Stimulated activated CD8-positive, alpha-beta memory T cell treated with anti-CD3 and anti-CD28 coated beads, Interleukin-15, amount 100 ng/mL, for 24 hours (primary cell): ENCODE results near the gene LYAR.
"Not testable (repeated sequence)": the region's sequence is repeated elsewhere in the genome, so short reads cannot be mapped to it uniquely, and the experiment has no call there.

Source experiments
- DNase-seq: peaks from one replicate; pipeline ENCODE4 v3.0.0-alpha.2; 2020; ENCODE audit warnings: low read depth

Gene LYAR

DNA sequence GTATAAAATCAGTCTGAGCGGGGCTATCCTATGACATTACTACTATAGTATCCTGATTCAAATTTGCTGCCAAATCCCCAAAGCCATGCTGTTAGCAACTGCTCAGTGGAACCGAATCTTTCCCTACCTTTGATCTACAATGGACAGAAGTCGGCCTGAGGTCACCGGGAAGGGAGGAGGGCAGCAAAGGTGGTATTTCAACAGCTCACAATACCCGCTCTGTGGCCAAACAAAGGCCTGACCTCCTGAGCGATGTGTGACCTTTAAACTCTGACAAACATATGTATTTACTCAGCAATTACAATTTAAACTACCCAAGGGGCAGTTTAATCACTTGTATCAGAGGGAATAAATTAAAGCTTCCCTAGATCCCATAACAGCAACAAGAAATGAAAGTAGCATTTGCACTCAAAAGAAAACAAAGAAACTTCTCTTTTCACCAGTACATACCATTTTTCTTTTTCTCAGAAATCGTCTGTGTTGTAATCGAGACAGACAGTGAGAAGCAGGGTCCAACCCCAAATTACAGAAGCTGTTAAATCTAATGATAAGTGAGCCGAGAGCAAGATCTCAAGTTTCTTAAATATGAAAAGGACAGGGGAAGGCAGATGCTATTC, 30.4 kb downstream of the LYAR start:
- DNase-seq, result no peak

DNA sequence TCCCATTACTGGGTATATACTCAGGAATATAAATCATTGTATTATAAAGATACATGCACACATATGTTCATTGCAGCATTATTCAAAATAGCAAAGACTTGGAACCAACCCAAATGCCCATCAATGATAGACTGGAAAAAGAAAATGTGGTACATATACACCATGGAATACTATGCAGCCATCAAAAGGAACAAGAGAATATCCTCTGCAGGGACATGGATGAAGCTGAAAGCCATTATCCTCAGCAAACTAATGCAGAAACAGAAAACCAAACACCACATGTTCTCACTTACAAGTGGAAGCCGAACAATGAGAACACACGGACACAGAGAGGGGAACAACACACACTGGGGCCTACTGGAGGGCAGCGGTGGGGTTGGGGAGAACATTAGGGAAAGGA, 32.2 kb downstream of the LYAR start:
- not testable (repeated sequence) for DNase-seq

DNA sequence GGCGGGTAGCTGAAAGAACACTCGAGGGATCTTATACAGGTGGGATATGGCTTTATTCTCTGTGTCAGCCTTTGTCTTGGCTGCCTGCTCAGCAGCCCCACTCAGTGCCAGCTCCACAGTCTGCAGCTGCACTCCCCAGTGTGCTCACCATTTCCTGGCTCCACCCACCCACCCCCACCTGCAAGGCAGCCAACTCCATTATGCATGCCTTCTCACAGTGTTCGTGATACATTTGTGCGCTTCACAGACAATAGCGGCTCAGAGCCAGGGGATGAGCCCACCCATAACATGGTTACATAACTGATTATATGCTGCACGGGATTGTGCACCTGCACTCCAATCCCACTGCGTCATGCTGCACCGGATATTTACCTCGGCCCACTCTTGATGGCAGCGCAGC, 33.2 kb downstream of the LYAR start:
- no peak for DNase-seq

DNA sequence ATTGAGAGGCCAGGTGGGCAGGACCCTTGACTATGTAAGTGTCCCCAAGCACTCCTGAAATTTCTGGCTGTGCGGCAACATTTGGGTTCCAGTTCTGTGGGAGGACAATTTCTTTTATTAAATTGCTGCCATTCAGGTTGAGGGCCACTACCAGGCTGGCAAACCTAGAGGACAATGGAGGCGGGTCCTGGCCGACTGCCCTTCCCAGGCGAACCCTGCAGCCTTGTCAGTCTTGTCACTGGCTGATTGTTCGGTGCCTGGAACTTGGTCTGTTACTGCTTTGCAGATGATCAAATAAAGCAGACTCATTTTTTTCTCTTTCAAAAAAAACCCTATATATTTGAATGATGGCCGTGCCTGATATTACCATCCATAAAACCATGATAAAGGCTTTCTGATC, 35.3 kb downstream of the LYAR start:
- DNase-seq, result no peak

DNA sequence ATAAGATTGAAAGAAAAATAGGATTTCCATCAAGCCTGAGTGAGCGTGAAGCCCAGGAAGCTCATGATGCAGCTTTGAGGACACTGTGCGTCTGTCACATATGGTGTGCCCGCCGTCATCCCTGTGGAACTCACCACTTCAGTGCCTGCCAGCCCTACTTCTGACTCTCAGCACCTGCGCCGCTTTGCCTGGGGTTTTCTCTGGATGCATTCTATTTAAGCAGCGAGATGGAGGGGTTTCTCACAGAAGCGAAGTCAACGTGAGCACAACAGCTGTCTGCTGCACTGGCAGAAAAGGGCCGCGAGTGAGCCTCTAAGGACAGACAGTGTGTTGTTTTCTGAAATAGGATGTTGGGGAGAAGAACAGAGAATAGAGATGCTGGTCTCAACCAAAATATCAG, 35.8 kb downstream of the LYAR start:
- no peak for DNase-seq

DNA sequence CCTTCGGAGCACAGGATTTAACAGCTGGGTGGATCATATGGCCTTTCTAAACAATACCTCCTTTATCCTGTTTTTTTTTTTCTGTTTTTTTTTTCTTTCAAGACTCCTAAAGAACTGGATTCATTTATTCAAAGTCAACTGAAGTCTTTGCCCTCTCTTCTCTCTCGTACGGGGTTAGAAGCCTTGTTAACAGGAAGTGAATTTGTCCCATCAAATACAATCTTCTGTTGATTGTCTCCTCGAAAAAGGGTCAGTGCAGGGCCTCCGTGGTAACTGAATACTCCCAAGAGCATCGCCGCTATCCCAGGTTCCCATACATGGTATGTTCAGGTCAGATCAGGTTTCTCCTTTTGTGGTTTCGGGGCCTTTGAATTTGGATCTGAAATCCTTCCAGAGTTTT, 40.1 kb downstream of the LYAR start:
- DNase-seq, result no peak

DNA sequence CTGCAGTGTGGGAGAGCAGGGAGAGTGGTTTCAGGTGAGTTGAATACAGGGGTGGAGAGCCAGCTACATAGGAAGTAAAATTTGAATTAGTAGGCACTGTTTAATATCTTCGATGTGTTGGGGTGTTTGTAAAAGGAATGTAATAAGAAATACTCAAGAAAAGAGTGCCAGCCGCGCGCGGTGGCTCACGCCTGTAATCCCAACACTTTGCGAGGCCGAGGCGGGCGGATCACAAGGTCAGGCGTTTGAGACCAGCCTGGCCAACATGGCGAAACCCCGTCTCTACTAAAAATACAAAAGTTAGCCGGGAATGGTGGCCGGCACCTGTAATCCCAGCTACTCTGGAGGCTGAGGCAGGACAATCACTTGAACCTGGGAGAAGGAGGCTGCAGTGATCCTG, 40.6 kb downstream of the LYAR start:
- not testable (repeated sequence) for DNase-seq

DNA sequence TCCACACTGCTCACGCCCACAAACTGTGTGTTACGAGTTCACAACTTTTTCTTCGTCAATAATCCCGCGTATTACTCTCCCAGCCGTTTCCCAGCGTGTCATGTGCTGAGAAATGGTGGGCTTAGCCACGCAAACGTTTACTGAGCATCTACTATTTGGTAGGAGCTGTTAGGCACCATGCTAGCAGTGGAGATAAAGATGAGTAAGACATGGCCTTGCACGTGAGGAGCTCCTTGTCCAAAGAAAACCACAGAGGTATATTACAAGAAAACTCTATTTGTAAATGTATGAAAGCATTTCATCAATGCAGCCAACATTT, 41.1 kb downstream of the LYAR start:
- no peak for DNase-seq

DNA sequence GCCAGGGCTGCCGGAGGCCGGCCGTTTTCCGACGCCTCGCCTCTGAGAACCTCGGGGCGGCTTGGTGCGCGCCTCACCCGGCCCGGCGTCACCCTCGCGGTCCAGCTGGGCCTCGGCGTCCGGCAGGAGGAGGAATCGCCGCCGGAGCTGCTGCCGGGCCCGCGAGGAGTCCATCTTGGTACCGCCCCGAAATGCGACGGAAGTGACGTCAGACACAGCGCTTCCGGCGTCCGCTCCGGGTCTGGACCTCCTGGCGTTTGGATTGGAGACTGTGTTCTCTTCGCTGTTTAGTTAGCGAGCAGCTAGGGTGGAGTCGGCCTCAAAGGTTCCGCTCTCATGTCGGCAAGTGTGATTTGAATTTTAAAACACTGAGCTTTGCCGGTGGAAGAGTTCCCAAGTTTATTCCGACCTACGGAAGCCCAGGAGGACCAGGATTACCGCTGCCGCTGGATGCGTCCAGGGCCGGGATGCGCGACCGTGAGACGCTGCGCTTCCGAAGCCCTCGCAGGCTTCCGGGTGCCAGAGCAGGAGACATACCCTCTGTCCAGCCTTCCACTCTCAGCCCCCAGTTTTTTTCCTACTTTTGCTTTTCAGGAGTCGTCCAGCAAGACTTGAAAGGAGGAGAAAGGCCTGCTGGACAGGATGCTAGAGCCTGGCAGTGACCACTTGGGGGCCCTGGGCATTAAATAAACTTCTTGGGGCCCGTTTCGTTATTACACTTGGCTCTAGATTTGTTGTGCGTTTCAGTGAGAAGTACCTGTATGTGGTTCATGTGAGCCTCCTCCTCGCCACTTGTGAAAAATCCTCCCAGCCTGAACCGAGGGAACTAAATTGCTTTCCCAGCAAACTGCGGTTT, 41.7 kb downstream of the LYAR start, which contains the start of gene TMEM128:
Gene TMEM128 (minus strand): TSS at position 195 of the 856 bp plus-strand sequence. CDS start 21 bp downstream, at position 174.
- peak; percentile 86 for DNase-seq

DNA sequence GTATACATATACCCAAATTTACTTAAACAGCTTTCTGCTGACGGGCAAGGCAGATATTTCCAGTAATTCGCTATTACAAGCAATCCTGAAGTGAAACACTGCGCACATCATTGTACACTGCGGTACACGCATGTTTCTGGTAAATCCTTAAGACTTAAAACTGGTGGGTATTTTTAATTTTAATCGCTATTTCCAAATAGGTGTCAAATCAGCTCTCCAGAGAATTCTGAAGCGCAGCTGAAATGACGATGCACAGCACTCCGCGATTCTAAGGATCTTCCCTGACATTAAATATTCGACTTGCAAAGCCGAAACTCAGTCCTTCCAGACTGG, 42.3 kb downstream of the LYAR start:
- DNase-seq, result no peak

DNA sequence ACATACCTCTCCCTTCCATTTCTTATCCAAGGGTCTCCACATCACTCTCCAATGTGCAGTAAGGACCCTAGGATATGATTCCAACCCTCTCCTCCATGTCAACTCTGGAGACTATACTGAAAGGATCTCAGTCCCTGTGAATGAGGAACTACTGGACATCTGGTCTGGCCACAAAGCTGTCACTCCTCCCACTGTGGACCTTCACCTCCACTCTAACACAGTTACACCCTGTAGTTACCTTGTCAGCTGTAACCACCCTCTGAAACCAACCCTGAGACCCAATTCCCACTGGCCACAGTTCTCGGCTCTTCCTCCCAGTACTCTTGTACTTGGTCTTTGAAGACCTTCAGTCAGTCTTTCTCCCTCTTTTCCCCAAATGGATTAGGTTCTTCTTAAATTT, 44.8 kb downstream of the LYAR start:
- no peak for DNase-seq

DNA sequence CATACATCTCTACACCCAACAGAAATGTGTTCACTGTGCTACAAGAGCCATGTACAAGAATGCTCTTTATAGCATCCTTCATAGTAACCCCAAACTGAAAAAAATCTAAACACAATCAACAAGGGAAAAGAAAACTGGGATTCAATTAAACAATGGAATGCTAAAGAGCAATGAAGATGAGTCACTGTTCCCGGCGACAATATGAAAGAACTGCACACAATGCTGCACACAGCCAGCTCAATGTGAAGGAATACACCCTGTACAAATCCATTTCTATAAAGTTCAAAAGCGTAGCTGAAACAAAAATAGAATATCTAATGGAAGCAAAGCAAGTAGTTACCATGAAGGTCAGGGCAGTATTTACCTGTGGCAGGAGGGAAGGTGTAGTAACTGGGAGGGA, 50.4 kb downstream of the LYAR start:
- not testable (repeated sequence) for DNase-seq

DNA sequence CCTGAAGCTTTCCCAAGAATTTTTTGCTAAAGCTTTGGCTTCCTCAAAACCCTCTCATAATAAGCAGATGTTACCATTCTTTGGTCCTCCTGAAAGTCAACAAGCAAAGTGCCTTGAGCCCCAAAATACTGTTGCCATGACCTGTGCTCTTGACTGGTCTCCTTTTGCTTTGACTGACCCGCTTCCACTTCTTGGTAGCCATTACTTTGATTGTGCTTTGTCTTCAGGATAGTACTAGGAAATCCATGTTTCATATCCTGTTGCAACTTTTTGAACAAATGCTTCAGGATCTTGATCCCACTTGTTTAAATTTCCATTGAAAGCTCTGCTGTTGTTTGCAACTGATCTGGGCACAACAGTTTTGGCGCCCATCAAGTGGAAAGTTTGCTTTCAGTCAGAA, 56.3 kb downstream of the LYAR start:
- no peak for DNase-seq

DNA sequence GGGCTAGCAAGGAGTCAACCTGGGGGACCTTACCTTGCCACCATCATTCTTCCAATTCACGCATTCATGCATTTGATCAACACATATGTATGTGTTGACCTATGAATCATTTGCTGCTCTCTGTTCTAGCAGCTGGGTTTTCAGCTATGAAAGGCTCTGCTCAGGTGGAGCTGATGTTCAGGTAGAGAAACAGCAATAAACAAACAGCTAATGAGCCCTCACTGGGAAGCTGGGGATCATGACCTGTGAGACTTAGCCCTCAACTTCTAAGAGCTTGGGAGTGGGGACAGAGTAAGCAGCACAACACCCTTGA, 61.6 kb downstream of the LYAR start:
- no peak for DNase-seq

DNA sequence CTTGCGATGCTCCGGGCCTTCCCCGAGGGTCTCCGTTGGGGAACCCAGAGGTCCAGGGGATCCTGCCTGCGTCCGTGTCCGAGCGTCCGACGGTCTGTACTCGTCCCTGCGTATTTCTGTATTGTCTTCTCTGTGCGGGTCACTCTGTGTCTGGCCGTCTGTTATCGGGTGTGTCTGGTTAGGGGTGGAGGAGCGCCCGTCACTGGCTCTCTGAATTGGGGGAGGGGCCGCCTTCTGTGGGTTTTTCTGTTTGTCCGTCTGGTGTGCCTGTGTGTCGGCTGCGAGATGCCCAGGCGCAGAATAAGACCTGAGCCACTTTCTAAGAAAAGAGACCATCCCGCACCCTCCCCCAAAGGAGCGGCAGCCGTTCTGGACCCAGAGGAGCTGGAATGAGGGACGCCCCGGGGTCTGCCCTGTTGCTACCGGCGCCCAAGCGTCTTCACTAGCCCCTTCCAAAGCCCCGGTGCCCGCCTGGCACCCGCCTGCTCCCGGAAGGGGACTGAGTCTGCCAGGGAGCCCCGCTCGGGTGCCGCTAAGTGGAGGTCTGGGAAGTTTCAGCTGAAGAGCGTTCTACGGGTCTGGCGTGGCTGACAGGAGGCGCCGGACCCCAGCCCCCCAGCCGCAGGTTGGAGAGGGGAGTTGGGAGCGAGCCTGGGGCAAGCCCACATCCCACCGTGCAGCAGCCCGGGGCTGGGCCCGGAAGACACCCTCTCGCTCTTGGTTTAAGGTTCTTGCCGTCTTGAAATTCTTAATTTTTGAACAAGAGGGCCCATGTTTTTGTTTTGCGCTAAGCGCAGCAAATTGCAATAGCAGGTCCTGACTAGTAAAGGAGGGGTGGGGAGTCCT, 62.2 kb downstream of the LYAR start:
- DNase-seq, result no peak

DNA sequence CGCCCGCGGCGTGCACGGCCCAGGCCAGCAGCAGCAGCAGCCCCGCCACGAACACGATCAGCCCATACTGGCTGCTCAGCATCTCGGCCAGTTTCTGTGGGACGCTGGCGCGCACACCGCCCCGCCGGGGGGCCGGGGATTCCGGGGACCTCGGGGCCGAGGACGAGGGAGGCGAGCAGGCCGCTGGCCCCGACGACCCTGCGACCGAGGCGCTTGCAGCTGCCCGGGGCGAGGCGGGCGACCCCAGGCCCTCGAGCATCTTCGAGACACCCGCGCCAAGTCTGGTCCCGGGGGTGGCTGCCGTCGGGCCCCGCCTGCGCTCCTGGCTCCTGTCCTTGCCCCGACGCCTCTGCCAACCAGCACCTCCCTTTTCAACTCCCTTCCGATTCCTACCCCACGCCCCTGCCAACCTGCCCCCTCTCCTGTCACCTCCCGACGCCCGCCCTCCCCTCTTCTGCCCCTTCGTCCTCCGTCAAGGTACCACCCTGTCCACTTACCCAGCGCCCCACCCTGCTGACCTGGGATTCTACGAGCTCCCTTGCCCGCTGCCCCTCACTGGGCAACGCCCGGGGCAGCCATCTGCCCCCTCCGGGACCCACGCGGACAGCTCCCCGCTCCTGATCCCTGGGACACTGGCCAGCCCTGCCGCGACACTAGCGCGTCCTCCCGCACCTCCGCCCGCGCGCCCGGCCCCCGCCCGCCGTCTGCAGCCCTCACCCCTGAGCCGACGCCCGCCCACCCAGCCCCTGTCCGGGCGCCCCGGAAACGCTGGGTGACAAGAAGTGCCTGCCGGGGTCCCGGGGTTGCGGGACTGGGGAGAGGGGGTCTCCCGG, 63.1 kb downstream of the LYAR start, which contains the start of gene OTOP1:
Gene OTOP1 (minus strand): TSS at position 324 of the 833 bp plus-strand sequence. CDS start 65 bp downstream, at position 259.
- DNase-seq, result no peak

DNA sequence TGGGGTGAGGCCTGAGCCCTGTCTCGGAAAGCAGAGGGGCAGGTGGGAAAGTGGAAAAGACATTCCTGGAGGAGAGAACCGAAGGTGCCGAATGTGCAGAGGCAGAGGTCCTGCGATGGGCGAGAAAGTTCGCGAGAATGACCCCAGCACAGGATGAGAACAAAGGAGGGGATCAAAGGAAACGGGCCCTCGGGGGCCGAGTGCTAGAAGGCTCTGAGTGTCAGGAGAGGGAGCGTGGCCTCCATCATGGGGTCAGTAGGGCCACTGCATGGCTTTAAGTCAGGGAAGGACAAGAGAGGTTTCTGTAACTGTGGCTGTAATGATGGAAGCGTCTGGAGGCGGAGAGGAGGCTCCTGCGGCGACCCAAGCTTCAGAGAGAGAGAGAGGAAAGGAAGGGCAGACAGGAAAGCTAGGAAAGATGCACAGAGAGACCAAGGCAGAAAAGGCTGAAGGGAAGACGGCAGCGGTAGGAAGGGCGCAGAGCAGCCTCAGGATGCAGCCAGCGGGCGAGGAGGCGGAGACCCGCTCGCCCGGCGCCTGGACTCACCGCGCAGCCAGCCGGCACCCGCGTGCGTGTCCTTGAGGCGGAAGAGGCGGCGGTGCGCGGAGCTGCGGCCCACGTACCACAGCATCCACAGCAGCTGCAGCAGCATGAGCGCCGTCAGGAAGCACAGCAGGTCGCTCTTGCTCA, 63.9 kb downstream of the LYAR start:
- DNase-seq, result no peak
